C4-2B (cell line): ENCODE results near the gene METRN.

ENCODE experiments used
- H3K27ac ChIP-seq: fragments of 450-650 bp; 2 replicates; pipeline ENCODE4 v1.5.1; 2017
- ZFX ChIP-seq: fragments of 450-650 bp; IDR thresholded peaks from 2 replicates; pipeline ENCODE4 v1.6.1; 2017
- TF ChIP-seq, protein P1 (sequence below): fragments of 450-650 bp; conservative IDR thresholded peaks from 2 replicates; pipeline ENCODE4 v1.5.1; 2017; ENCODE audit warnings: mild to moderate bottlenecking

The METRN gene

DNA sequence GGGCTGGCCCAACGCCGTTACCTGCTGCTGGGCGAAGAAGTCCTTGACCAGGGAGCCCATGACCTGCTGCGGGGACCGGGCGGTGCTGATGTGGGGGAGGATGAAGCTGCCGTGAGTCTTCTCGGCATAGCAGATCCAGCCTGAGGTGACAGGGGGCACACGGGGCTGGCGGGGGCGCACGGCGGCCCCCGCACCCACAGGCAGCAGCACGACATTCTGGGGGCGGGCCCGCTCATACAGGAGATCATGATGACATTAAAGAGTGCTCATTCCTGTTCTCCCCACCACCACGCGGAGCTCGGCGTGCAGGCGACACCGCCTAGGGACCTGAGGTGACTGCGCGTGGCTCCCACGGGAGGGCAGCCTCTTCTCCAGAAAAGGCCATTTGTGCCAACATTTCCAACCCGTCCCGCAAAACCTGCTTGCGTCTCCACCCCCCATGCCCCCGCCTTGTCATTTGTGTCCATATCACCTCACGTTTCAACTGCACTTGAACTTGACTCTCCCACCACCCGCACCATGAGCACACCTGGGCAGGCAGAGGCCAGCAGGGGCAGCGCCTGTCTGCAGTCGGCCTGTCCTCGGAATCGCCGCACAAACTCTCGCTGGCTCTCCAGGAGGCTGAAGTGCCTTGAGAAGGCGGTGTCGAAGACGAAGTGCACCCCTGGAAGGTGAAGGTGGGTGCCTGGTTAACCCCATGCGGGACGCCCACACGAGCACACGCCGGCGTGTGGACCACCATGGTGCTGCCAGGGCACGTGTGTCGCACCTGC is 19.5 kb downstream of the METRN start:
- H3K27ac ChIP-seq, result no peak overlapping the region
- TF ChIP-seq, protein P1, sequence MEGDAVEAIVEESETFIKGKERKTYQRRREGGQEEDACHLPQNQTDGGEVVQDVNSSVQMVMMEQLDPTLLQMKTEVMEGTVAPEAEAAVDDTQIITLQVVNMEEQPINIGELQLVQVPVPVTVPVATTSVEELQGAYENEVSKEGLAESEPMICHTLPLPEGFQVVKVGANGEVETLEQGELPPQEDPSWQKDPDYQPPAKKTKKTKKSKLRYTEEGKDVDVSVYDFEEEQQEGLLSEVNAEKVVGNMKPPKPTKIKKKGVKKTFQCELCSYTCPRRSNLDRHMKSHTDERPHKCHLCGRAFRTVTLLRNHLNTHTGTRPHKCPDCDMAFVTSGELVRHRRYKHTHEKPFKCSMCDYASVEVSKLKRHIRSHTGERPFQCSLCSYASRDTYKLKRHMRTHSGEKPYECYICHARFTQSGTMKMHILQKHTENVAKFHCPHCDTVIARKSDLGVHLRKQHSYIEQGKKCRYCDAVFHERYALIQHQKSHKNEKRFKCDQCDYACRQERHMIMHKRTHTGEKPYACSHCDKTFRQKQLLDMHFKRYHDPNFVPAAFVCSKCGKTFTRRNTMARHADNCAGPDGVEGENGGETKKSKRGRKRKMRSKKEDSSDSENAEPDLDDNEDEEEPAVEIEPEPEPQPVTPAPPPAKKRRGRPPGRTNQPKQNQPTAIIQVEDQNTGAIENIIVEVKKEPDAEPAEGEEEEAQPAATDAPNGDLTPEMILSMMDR, result no peak
- TF ChIP-seq ZFX, result no peak

DNA sequence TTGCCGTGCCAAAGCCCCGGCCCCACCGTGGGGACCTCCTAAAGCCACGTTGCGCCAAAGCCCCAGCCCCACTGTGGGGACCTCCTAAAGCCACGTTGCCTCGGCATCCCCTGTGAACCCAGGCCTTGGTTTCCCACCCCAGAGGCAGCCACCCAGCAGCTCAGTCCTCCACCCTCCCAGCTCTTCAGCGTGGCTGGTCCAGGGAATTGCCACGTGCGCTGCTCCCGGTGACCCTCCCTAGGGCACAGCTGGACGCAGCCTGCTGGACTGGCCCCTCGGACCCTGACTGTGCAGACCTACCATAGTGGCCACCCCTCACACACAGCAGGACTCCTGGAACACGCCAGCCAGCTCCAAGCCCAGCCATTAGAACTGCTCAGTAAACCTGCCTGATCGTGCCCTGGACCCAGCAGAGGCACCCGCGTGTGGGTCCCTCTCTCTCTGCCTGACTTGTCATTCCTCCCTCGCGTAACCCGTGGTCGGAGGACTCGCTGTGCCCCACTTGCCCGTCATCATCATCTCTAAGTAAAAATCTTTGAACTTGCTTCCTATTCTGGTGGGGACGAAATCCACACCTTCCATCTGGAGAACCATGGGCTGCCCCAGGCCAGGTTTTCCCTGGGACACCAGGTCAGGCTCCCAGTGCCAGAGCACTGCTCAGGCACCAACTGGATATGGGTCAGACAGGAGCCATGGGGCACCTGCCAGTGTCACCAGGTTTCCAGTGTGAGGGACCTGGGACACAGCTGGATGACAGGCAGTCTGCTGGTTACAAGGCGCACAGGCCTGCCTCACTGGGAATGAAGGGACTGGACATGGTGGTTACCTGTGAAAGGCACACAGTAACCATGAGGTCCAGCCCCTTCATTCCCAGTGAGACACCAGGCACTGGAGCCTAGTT is 20.3 kb downstream of the METRN start:
- no peak overlapping the region for H3K27ac ChIP-seq
- TF ChIP-seq ZFX, result no peak
- TF ChIP-seq, protein P1, result no peak

DNA sequence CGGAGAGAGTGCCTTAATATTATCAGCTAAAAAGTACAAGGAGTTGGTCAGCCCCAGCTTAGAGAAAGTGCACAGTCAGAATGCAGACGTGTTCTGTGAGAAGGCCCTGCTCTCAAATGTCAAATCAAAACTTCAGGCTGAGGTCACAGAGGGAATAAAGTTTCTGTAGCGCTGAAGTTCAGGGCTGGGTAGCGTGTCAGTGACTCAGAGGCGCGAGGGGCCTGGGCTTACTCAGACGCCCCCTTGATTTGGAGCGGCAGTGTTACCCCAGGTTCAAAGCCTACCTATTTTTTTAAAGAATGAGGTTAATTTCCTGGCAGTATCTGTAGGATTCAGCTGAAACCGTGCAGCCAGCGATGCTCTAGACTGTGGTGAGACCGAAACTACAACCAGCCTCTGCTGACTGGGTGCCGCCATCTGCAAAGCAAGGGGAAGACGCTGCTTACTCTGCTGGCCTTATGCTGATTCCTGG is 21.1 kb downstream of the METRN start:
- no peak overlapping the region for H3K27ac ChIP-seq
- TF ChIP-seq, protein P1, result no peak
- no peak for TF ChIP-seq ZFX

DNA sequence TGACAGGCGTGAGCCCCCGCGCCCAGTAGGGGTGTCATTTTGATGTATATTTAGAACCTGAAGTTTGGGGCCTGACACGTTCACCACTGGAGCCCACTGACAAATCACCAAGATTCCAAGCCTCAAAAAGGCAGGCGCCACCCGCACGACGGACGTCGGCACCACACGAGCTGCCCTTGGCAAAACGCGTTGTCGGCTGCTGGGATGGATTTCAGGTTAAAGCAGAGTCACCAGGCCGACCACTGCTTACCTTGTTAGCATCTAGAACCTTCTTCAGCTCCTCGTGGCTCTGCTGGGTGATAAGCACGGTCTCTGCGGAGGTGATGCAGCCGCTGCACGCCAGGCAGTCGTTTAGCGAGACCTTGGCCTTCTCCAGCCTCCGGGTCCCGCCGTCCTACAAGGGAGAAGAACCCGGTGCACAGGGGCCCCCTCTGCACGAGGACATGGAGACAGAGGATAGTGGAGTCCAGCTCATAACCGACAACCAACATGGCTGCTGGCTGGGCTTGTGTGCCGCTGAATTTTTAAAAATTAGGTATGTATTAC is 22.1 kb downstream of the METRN start:
- H3K27ac ChIP-seq, result peak overlapping the region; percentile 74
- TF ChIP-seq, protein P1, result no peak
- TF ChIP-seq ZFX, result no peak

DNA sequence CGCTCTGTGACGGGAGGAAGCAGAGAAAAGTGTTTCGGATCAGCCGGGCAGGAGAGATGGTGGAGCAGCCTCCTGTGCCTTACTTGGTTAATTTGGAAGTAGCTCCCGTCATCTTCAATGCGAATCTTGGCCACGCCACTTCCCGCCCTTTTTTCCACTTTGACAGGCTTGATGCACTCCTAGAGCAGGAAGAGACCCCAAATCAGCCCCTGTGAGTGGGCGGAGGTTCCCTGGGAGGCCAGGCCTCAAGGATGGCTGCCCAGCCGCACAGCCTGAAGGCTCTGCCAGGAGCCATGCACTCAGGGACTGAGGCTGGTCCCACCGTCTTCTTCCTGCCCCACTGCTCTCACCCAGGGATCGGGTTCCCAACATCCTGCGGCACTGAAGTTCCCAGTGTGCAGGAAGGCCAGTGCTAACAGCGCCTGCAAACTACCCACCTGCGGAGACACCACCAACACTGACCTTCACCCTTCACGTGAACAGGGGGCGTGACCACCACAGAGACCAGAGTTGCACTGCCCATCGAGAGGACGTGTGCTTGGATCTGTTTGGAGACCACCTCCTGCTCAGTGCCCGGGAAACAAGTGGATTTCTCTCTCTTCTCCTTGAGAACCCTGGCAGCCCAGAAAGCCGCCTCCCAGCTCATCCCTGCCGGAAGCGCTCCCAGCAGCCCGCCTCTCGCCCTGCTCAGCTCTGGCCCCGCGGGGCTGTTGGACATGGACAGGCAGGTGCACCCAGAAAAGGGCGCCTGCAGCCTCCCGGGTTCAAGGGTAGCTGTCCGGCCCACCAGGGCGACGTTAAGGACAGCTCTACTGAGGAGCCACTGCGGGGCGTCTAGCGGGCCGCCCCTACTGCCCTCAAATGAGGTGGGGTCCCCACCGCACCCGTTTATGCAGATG is 24.9 kb downstream of the METRN start:
- TF ChIP-seq, protein P1, result no peak
- TF ChIP-seq ZFX, result no peak
- peak overlapping the region; percentile 90 for H3K27ac ChIP-seq

DNA sequence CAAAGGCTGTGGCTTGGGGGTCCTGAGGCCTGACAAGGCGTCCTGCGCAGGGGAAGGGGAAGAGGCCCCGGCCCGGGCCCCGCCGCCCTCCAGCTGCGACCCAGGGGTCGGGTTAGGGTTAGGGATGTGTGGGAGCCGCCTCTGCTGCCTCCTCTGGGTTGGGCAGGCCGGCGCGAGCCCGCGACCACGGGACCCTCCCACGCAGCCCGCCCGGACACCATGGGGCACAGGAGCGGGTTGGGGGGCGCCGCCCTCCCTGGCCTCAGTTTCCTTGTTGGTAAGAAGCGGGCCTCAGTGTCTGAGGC is 25.5 kb downstream of the METRN start:
- peak overlapping the region; percentile 90 for H3K27ac ChIP-seq
- TF ChIP-seq ZFX, result no peak
- TF ChIP-seq, protein P1, result no peak
